ENCODE results near the gene CD52.

CD52 gene

GRCh38 chr1:26280333-26281042 lies 37.3 kb upstream of the CD52 start:
- H3K36me3 ChIP-seq (replicated peaks; ENCODE audit: low read depth, low read length) = peaks cover 24% of the 10 kb centered on the region
- TF ChIP-seq EZH2phosphoT487 (IDR thresholded peaks at IDR 0.05; ENCODE audit: low read depth) = no peak

DNA sequence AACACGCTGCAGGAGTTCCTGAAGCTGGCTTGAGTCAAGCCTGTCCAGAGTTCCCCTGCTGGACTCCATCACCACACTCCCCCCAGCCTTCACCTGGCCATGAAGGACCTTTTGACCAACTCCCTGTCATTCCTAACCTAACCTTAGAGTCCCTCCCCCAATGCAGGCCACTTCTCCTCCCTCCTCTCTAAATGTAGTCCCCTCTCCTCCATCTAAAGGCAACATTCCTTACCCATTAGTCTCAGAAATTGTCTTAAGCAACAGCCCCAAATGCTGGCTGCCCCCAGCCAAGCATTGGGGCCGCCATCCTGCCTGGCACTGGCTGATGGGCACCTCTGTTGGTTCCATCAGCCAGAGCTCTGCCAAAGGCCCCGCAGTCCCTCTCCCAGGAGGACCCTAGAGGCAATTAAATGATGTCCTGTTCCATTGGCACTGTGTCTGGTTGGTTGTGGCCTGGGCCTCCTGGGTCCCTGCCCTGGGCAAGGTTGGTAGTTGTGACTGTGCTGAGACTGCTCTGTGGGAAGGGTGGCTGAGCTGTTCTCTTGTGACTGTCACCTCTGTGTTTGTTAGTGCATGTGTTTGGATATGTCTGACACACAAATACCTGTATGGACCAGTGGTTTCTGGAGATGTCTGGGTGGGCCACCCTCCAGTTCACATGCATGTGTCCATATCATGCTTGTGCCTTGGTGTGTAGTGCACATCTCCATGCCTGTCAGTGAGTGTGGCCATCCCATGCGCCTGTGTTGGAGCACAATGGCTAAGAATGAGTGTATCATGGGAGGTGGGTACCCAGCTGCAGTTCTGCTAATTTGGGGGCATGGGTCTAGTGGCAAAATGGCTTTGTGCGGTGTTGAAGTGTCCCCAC lies 36.4 kb upstream of the CD52 start:
- Histone ChIP-seq H2AFZ (ENCODE audit: low read depth, low read length) (no peak overlapping the region), H3K79me2 (ENCODE audit: low read length) (no peaks in the 10 kb centered on the region), H3K27me3 (ENCODE audit: low read depth, low read length) (no peaks in the 10 kb centered on the region), H3K9me3 (ENCODE audit: insufficient read depth, low read length) (no peaks in the 10 kb centered on the region), H3K4me1 (ENCODE audit: low read length) (peaks cover 11% of the 10 kb centered on the region), H3K4me3 (ENCODE audit: low read length) (no peak overlapping the region), H3K9ac (ENCODE audit: low read length) (no peak overlapping the region), H3K36me3 (replicated peaks; ENCODE audit: low read depth, low read length) (peaks cover 23% of the 10 kb centered on the region), H4K20me1 (ENCODE audit: insufficient read depth, low read length) (no peaks in the 10 kb centered on the region), H3K27ac (ENCODE audit: low read length) (no peak overlapping the region), H3K4me2 (ENCODE audit: low read length) (no peak overlapping the region)
- no peak for TF ChIP-seq EZH2phosphoT487 (IDR thresholded peaks at IDR 0.05; ENCODE audit: low read depth)
- TF ChIP-seq, protein P1, sequence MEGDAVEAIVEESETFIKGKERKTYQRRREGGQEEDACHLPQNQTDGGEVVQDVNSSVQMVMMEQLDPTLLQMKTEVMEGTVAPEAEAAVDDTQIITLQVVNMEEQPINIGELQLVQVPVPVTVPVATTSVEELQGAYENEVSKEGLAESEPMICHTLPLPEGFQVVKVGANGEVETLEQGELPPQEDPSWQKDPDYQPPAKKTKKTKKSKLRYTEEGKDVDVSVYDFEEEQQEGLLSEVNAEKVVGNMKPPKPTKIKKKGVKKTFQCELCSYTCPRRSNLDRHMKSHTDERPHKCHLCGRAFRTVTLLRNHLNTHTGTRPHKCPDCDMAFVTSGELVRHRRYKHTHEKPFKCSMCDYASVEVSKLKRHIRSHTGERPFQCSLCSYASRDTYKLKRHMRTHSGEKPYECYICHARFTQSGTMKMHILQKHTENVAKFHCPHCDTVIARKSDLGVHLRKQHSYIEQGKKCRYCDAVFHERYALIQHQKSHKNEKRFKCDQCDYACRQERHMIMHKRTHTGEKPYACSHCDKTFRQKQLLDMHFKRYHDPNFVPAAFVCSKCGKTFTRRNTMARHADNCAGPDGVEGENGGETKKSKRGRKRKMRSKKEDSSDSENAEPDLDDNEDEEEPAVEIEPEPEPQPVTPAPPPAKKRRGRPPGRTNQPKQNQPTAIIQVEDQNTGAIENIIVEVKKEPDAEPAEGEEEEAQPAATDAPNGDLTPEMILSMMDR (IDR thresholded peaks at IDR 0.05; ENCODE audit: low read depth, low read length) = no peak

More at GRCh38 chr1:26280333-26281042, 37.3 kb upstream of the CD52 start:
- Histone ChIP-seq H3K27me3 (ENCODE audit: low read depth, low read length) (no peaks in the 10 kb centered on the region), H3K4me3 (ENCODE audit: low read length) (peak overlapping the region; percentile 95), H3K9ac (ENCODE audit: low read length) (peak overlapping the region; percentile 78), H3K79me2 (ENCODE audit: low read length) (no peaks in the 10 kb centered on the region), H3K4me1 (ENCODE audit: low read length) (peaks cover 11% of the 10 kb centered on the region), H3K27ac (ENCODE audit: low read length) (no peak overlapping the region), H3K9me3 (ENCODE audit: insufficient read depth, low read length) (no peaks in the 10 kb centered on the region), H3K4me2 (ENCODE audit: low read length) (peak overlapping the region; percentile 92), H2AFZ (ENCODE audit: low read depth, low read length) (no peak overlapping the region), H4K20me1 (ENCODE audit: insufficient read depth, low read length) (no peaks in the 10 kb centered on the region)

GRCh38 chr1:26281971-26282370 lies 35.8 kb upstream of the CD52 start:
- Histone ChIP-seq H3K9ac (ENCODE audit: low read length) (no peak overlapping the region), H3K79me2 (ENCODE audit: low read length) (no peaks in the 10 kb centered on the region), H3K4me3 (ENCODE audit: low read length) (no peak overlapping the region), H4K20me1 (ENCODE audit: insufficient read depth, low read length) (no peaks in the 10 kb centered on the region), H3K9me3 (ENCODE audit: insufficient read depth, low read length) (no peaks in the 10 kb centered on the region), H3K36me3 (replicated peaks; ENCODE audit: low read depth, low read length) (peaks cover 16% of the 10 kb centered on the region), H3K27me3 (ENCODE audit: low read depth, low read length) (no peaks in the 10 kb centered on the region), H2AFZ (ENCODE audit: low read depth, low read length) (no peak overlapping the region), H3K27ac (ENCODE audit: low read length) (no peak overlapping the region), H3K4me2 (ENCODE audit: low read length) (no peak overlapping the region), H3K4me1 (ENCODE audit: low read length) (peaks cover 14% of the 10 kb centered on the region)
- TF ChIP-seq EZH2phosphoT487 (IDR thresholded peaks at IDR 0.05; ENCODE audit: low read depth) = no peak
- TF ChIP-seq, protein P1 (IDR thresholded peaks at IDR 0.05; ENCODE audit: low read depth, low read length) = no peak

GRCh38 chr1:26282401-26282918 lies 35.3 kb upstream of the CD52 start:
- Histone ChIP-seq H3K36me3 (replicated peaks; ENCODE audit: low read depth, low read length) (peaks cover 11% of the 10 kb centered on the region), H3K4me1 (ENCODE audit: low read length) (peaks cover 19% of the 10 kb centered on the region), H3K4me3 (ENCODE audit: low read length) (no peak overlapping the region), H3K9me3 (ENCODE audit: insufficient read depth, low read length) (no peaks in the 10 kb centered on the region), H2AFZ (ENCODE audit: low read depth, low read length) (no peak overlapping the region), H3K27me3 (ENCODE audit: low read depth, low read length) (no peaks in the 10 kb centered on the region), H3K4me2 (ENCODE audit: low read length) (no peak overlapping the region), H4K20me1 (ENCODE audit: insufficient read depth, low read length) (no peaks in the 10 kb centered on the region), H3K27ac (ENCODE audit: low read length) (no peak overlapping the region), H3K79me2 (ENCODE audit: low read length) (no peaks in the 10 kb centered on the region), H3K9ac (ENCODE audit: low read length) (no peak overlapping the region)
- no peak for TF ChIP-seq EZH2phosphoT487 (IDR thresholded peaks at IDR 0.05; ENCODE audit: low read depth)
- TF ChIP-seq, protein P1 (IDR thresholded peaks at IDR 0.05; ENCODE audit: low read depth, low read length) = no peak
